Eye (tissue), 1 donor: Measurements from ENCODE around the gene NALCN.
"Not testable (repeated sequence)": the region's sequence is repeated elsewhere in the genome, so short reads cannot be mapped to it uniquely, and the experiment has no call there.

ENCODE experiments used
- DNase-seq: peaks from one replicate; pipeline ENCODE4 v3.0.0-alpha.2; 2015

The NALCN gene

GRCh38 chr13:101331731-101332130 lies 84.6 kb downstream of the NALCN start:
- DNase-seq, result no peak

GRCh38 chr13:101327871-101328270 lies 88.4 kb downstream of the NALCN start:
- DNase-seq, result no peak

DNA sequence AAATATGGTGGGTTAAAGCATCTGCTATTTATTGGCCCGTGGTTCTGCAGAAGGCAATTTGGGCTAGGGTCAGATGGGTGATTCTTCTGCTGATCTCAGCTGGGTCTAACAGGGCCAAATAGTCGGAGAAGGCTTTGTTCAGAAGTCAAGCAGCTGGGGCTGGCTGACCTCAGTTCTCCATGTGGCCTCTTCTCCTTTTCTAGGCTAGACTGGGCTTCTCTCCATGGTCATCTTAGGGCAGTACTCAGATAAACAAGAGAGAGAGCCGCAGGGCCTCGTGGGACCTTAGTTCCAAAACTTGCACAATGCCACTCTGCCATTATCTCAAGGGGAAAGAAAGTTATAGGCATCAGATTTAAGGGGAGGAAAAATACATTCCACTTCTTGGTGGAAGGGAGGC lies 89.6 kb downstream of the NALCN start:
- DNase-seq, result no peak

- peak; percentile 37 for DNase-seq
These were observed 90.9 kb downstream of the NALCN start for GRCh38 chr13:101325423-101325822.

GRCh38 chr13:101323601-101324000 lies 92.7 kb downstream of the NALCN start:
- DNase-seq, result no peak

DNA sequence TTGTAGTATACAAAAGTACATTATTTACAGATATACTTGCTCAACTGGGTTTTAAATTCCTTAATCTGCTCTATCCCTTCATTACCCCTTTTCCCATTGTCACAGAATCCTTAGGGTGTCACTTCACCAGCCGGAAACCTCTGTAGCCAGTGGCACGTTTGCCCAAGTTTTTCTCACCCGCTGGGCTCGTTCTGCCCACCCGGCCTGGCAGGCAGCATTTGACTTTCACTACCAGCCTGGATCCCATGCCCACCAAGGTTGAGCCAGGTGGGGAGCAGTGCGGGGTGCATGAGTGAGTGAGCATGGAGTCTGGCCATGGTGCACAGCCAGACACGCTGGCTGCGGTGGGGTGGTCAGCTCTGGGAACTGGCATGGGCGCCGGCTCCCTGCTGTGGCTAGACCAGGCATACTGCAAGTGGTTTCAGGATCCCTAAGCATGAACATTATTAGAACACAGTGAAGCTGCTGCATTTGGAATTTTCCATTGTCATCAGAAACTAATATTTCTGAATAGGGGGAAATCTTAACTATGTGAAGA lies 98.3 kb downstream of the NALCN start:
- DNase-seq, result no peak

- DNase-seq, result not testable (repeated sequence)
These were observed 102.8 kb downstream of the NALCN start for GRCh38 chr13:101313479-101313878.

DNA sequence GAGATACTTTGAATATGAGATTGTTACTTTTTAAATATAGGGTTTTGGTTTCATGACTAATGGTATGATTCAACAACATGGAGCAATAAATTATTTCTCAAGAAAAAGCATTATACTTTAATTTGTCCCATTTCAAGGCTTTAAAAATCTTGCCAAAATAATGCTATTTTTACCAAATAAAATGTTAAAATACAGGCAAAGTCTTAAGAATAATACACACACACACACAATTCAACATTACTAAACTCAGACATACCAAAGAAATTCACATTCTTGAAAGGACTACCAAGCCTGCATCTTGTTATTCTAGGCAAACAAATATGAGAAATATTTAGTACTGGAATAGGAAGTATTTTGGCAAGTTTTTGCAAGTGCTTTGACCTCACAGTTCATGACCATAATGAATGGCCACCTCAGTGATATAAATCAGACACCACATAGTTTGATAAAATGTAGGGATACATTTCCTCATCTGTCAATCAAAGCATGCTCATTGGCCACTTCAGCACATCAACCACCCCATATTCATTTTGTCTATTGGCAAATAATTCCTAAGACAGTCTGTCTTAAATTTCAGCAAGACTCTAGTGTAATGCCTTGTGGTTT lies 107.2 kb downstream of the NALCN start:
- no peak for DNase-seq

DNA sequence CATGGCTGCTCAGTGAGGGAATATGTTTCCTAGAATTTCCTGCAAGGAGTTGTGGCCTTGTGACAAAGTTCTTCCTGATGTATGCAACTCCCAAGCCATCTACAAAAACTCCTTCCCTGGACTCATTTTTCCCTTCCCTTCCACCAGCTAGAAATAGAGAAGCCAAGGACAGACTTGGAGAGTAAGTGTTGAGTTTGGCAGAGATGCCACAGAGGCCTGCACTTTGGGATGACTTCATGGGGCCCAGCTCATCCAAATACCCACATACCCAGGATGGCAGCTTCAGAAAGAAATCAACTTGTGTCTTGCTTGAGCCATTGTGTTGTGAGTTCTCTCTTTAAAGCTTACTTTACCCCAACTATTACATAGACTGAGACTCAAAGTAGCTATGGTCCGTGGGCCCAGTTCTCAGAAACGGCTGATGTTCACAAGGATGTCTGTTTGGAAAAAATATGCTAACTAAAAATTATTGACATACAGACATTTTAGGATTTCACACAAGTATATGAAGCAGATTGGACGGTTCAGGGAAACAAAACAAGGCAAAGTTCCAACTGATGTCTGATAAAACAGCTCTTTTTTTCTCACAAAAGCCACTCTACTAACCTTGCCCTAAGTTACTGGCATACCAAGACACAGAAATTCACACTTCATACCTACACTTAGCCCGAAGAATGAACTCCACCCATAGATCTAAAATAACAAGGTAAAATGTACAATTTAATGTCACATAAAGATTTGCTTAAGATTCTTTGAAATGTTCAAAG lies 107.9 kb downstream of the NALCN start:
- DNase-seq, result no peak

DNA sequence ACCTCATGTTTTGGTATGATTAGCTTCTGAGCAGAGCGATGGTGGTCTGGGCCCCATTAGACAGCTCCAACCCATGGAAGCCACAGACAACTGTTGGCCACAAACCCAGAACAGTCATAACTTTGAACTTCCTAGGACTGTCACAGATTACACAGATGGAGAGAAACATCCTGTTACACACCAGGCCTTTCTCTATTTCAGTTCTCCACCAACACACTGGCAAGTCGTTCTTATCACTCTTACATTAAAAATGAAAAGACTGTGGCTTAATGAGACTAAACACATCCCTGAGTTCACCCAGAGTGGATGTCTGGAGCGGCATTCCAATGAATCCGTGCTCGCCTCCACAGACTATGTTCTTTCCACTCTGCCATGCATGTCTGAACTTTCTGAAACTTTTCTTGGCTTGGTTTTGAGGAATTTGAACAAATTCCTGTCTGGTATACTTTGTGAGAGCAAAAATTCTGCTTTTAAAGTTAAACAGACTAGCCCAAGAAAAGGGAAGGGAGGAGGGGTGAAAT lies 109.1 kb downstream of the NALCN start:
- DNase-seq, result no peak

GRCh38 chr13:101306773-101307172 lies 109.5 kb downstream of the NALCN start:
- DNase-seq, result no peak

GRCh38 chr13:101305981-101306411 lies 110.3 kb downstream of the NALCN start:
- no peak for DNase-seq

- DNase-seq, result no peak
These were observed 112.8 kb downstream of the NALCN start for GRCh38 chr13:101303521-101303920.

- no peak for DNase-seq
These were observed 115.3 kb downstream of the NALCN start for GRCh38 chr13:101301053-101301452.

- DNase-seq, result no peak
These were observed 115.8 kb downstream of the NALCN start for GRCh38 chr13:101300531-101300930.

DNA sequence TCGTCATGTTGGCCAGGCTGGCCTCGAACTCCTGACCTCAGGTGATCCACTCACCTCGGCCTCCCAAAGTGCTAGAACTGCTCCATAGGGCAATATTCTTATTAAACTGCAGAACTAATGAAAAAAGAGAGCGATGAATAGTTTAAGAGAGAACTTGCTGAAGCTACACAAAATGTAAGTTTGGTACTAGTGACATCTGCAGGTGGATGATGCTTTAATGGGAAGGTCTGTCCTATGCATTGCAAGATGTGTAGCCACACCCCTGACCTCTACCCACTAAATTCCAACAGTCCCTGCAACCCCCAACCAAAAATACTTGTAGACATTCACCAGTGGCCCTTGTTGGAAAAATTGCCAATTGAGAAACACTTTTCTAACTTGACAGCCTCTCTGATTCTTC lies 117.8 kb downstream of the NALCN start:
- no peak for DNase-seq

GRCh38 chr13:101297794-101298193 lies 118.5 kb downstream of the NALCN start:
- no peak for DNase-seq

GRCh38 chr13:101292711-101293110 lies 123.6 kb downstream of the NALCN start:
- no peak for DNase-seq

GRCh38 chr13:101291646-101292515 lies 124.4 kb downstream of the NALCN start:
- no peak for DNase-seq

- no peak for DNase-seq
These were observed 125.1 kb downstream of the NALCN start for GRCh38 chr13:101291206-101291605.

DNA sequence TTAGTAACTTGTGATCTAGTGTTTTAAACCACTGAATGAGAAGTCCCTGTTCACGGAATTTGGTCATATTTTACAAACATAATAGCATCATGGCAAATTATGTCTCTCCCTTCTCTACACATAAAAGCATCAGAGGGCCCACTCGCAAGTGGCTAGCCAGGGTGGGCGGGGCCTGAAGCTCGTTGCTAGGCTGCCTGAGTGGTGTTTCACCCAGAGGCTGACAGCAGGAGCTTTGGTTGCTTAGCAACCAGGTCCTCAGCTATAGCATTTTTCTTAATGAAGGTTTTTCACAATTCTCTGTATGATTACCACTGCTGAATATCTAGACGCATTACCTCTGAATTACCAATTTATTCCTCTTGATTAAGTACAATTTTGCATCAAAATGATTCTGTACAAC lies 126.5 kb downstream of the NALCN start:
- peak; percentile 92 for DNase-seq

- no peak for DNase-seq
These were observed 132.5 kb downstream of the NALCN start for GRCh38 chr13:101283782-101284181.

DNA sequence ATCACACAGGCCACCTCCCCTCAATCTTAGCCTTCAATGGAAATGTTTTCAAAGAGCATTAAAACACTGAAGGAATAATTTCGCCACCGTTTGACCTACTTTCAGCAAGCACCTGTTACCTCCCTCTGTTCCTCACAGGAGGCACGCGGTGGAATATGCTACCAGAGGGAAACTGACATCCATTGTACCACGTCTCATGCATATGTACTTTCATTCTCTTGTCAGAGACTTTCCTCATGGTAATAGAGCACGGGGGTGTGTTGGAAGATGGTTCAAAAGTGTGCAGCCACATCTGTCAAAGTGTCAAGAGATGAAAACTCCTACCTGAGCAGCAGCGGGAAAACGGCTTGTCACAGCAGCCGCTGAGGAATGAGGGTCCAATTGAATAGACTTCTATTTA lies 143.4 kb downstream of the NALCN start:
- no peak for DNase-seq
